IPS-18a (cell line): ENCODE measurements around the gene EYS.

Experiments
- H3K27ac ChIP-seq: one replicate; pipeline ENCODE4 v1.5.1; 2013; ENCODE audit warnings: low read length
- H3K27me3 ChIP-seq: one replicate; pipeline ENCODE4 v1.6.1; 2013; ENCODE audit warnings: mild to moderate bottlenecking, low read length; ENCODE audit not compliant: control insufficient read depth, insufficient read depth
- H3K36me3 ChIP-seq: one replicate; pipeline ENCODE4 v1.6.1; 2013; ENCODE audit warnings: low read depth, low read length; ENCODE audit not compliant: control insufficient read depth
- H3K4me1 ChIP-seq: one replicate; pipeline ENCODE4 v1.6.1; 2013; ENCODE audit warnings: low read depth, low read length; ENCODE audit not compliant: control insufficient read depth
- H3K4me3 ChIP-seq: one replicate; pipeline ENCODE4 v1.5.1; 2013; ENCODE audit warnings: low read length
- H3K9ac ChIP-seq: one replicate; pipeline ENCODE4 v1.6.1; 2013; ENCODE audit warnings: mild to moderate bottlenecking, low read length, moderate library complexity
- H3K9me3 ChIP-seq: one replicate; pipeline ENCODE4 v1.6.1; 2013; ENCODE audit warnings: low read depth, low read length; ENCODE audit not compliant: control insufficient read depth

The EYS gene

GRCh38 chr6:64299176-64299575 lies 1407.8 kb downstream of the EYS start:
- Histone ChIP-seq H3K9ac (no peak overlapping the region), H3K9me3 (no peaks in the 10 kb centered on the region), H3K36me3 (no peaks in the 10 kb centered on the region), H3K27me3 (peaks cover 29% of the 10 kb centered on the region), H3K27ac (no peak overlapping the region), H3K4me3 (no peak overlapping the region), H3K4me1 (peaks cover 6% of the 10 kb centered on the region)

GRCh38 chr6:64294034-64294433 lies 1413.0 kb downstream of the EYS start:
- peaks cover 4% of the 10 kb centered on the region for H3K4me1 ChIP-seq
- no peak overlapping the region for H3K4me3 ChIP-seq
- peaks cover 14% of the 10 kb centered on the region for H3K27me3 ChIP-seq
- no peak overlapping the region for H3K27ac ChIP-seq
- no peaks in the 10 kb centered on the region for H3K36me3 ChIP-seq
- no peak overlapping the region for H3K9ac ChIP-seq
- no peaks in the 10 kb centered on the region for H3K9me3 ChIP-seq

GRCh38 chr6:64293298-64293697 lies 1413.7 kb downstream of the EYS start:
- Histone ChIP-seq H3K27me3 (peaks cover 10% of the 10 kb centered on the region), H3K27ac (no peak overlapping the region), H3K4me3 (no peak overlapping the region), H3K36me3 (no peaks in the 10 kb centered on the region), H3K9ac (no peak overlapping the region), H3K9me3 (no peaks in the 10 kb centered on the region), H3K4me1 (no peaks in the 10 kb centered on the region)

GRCh38 chr6:64290867-64291266 lies 1416.2 kb downstream of the EYS start:
- Histone ChIP-seq H3K4me1 (no peaks in the 10 kb centered on the region), H3K27me3 (no peaks in the 10 kb centered on the region), H3K4me3 (no peak overlapping the region), H3K36me3 (no peaks in the 10 kb centered on the region), H3K9ac (no peak overlapping the region), H3K27ac (no peak overlapping the region), H3K9me3 (no peaks in the 10 kb centered on the region)

- H3K4me1 ChIP-seq: no peaks in the 10 kb centered on the region
- no peak overlapping the region for H3K4me3 ChIP-seq
- H3K9ac ChIP-seq: no peak overlapping the region
- no peaks in the 10 kb centered on the region for H3K9me3 ChIP-seq
- H3K36me3 ChIP-seq: no peaks in the 10 kb centered on the region
- H3K27ac ChIP-seq: no peak overlapping the region
- no peaks in the 10 kb centered on the region for H3K27me3 ChIP-seq
Measured at GRCh38 chr6:64289931-64290330, 1417.1 kb downstream of the EYS start.

- Histone ChIP-seq H3K36me3 (no peaks in the 10 kb centered on the region), H3K27ac (no peak overlapping the region), H3K9ac (no peak overlapping the region)
Measured at GRCh38 chr6:64288351-64288750, 1418.7 kb downstream of the EYS start.

GRCh38 chr6:64281167-64281566 lies 1425.9 kb downstream of the EYS start:
- no peak overlapping the region for H3K27ac ChIP-seq
- H3K4me3 ChIP-seq: no peak overlapping the region
- H3K9me3 ChIP-seq: peaks cover 3% of the 10 kb centered on the region
- no peaks in the 10 kb centered on the region for H3K27me3 ChIP-seq
- H3K36me3 ChIP-seq: no peaks in the 10 kb centered on the region
- peaks cover 4% of the 10 kb centered on the region for H3K4me1 ChIP-seq
- no peak overlapping the region for H3K9ac ChIP-seq

More at GRCh38 chr6:64288351-64288750, 1418.7 kb downstream of the EYS start:
- H3K4me1 ChIP-seq: no peaks in the 10 kb centered on the region
- H3K9me3 ChIP-seq: peaks cover 3% of the 10 kb centered on the region
- no peaks in the 10 kb centered on the region for H3K27me3 ChIP-seq
- H3K4me3 ChIP-seq: no peak overlapping the region

GRCh38 chr6:64280569-64280968 lies 1426.5 kb downstream of the EYS start:
- H3K9me3 ChIP-seq: peaks cover 3% of the 10 kb centered on the region
- no peaks in the 10 kb centered on the region for H3K36me3 ChIP-seq
- no peaks in the 10 kb centered on the region for H3K27me3 ChIP-seq
- no peak overlapping the region for H3K27ac ChIP-seq
- H3K9ac ChIP-seq: no peak overlapping the region
- H3K4me3 ChIP-seq: no peak overlapping the region
- H3K4me1 ChIP-seq: peaks cover 4% of the 10 kb centered on the region

- H3K4me1 ChIP-seq: no peaks in the 10 kb centered on the region
- no peak overlapping the region for H3K4me3 ChIP-seq
- H3K9me3 ChIP-seq: no peaks in the 10 kb centered on the region
- H3K9ac ChIP-seq: no peak overlapping the region
- no peaks in the 10 kb centered on the region for H3K36me3 ChIP-seq
- no peak overlapping the region for H3K27ac ChIP-seq
- no peaks in the 10 kb centered on the region for H3K27me3 ChIP-seq
Measured at GRCh38 chr6:64270083-64270482, 1436.9 kb downstream of the EYS start.

- peaks cover 11% of the 10 kb centered on the region for H3K4me1 ChIP-seq
- no peaks in the 10 kb centered on the region for H3K27me3 ChIP-seq
- no peaks in the 10 kb centered on the region for H3K36me3 ChIP-seq
- no peaks in the 10 kb centered on the region for H3K9me3 ChIP-seq
- H3K4me3 ChIP-seq: no peak overlapping the region
- no peak overlapping the region for H3K27ac ChIP-seq
- no peak overlapping the region for H3K9ac ChIP-seq
Measured at GRCh38 chr6:64266351-64266821, 1440.6 kb downstream of the EYS start.

- no peak overlapping the region for H3K27ac ChIP-seq
- peaks cover 17% of the 10 kb centered on the region for H3K4me1 ChIP-seq
- H3K36me3 ChIP-seq: no peaks in the 10 kb centered on the region
- no peak overlapping the region for H3K4me3 ChIP-seq
- H3K9ac ChIP-seq: no peak overlapping the region
- no peaks in the 10 kb centered on the region for H3K9me3 ChIP-seq
- no peaks in the 10 kb centered on the region for H3K27me3 ChIP-seq
Measured at GRCh38 chr6:64263778-64264177, 1443.2 kb downstream of the EYS start.

- Histone ChIP-seq H3K27me3 (no peaks in the 10 kb centered on the region), H3K9ac (no peak overlapping the region), H3K36me3 (no peaks in the 10 kb centered on the region), H3K27ac (no peak overlapping the region), H3K9me3 (no peaks in the 10 kb centered on the region), H3K4me3 (no peak overlapping the region), H3K4me1 (peaks cover 17% of the 10 kb centered on the region)
Measured at GRCh38 chr6:64259372-64259771, 1447.7 kb downstream of the EYS start.
